HG03196 (cell line): ENCODE measurements around the gene STAT1.
A peak's percentile ranks its signal among the peaks of the same experiment; 100 is the strongest.

Experiments
- ATAC-seq: cut with Tn5 transposase; IDR thresholded peaks from one replicate; pipeline ENCODE4 v1.9.1; 2021; ENCODE audit not compliant: unreplicated experiment

STAT1 gene

GRCh38 chr2:191013932-191014652 is at the start of gene STAT1:
Gene STAT1, minus strand, starts transcription at chr2:191014171. Its CDS starts 4,168 bp downstream, at chr2:191010003.
- peak; percentile 84 for ATAC-seq

- ATAC-seq: no peak
Measured at GRCh38 chr2:191063584-191063983, 49.6 kb upstream of the STAT1 start.

GRCh38 chr2:191061381-191061980 is 47.5 kb upstream of the STAT1 start:
- ATAC-seq: no peak

GRCh38 chr2:191059308-191059707 is 45.3 kb upstream of the STAT1 start:
- ATAC-seq: no peak

- no peak for ATAC-seq
Measured at GRCh38 chr2:191056228-191056627, 42.3 kb upstream of the STAT1 start.

DNA sequence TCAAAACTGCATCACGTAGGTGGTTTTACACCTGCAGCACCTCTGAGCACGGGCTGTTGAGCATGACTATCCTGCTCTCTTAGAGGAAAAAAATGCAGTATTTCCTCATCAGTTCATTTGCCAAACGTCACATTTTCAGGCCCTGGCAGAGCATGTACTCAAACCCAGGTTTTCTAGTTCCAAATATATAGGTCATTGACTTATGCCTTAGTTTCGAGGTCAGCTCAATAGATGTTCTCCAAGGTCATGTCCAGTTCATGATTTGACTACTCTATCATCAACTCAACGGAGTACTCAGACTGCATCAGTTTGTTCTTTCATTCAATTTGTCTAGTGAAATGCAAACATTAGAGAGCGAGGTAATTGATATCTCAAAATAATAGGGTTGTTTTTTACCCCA is 39.3 kb upstream of the STAT1 start:
- no peak for ATAC-seq

- ATAC-seq: no peak
Measured at GRCh38 chr2:191051825-191052778, 38.1 kb upstream of the STAT1 start.

DNA sequence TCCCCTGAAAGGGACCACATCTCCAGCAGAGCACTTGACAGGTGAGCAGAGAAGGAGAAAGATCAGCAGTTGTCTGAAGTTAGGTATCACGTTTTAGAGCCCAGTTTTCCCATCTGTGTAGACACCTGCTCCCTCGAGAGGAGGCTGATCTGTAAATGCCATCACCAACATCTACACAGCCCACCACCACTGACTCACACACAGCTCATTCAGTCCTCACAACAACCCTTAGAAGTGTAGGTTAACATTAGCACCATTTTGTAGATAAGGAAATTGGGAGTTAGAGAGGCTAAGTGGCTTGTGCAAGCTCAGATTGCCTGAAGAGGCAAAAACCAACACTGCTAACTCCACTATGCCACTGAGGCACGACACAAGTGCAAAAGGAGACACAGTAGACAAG is 37.2 kb upstream of the STAT1 start:
- no peak for ATAC-seq

DNA sequence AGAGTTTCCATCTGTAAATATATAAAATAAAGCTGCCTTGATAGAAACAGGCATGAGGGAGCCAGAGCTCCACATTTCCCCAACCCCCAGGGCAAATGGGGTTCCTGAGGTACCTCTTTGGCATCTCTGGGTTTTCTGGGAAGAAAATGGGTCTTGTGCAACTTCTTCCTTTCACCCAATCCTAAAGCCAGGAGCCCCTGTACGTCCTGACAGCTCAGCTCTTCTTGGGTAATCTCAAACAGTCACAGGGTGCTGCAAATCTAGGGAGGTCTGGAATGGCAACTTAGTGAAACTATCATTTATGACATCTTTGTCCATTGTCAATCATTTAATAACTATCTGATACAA is 36.6 kb upstream of the STAT1 start:
- ATAC-seq: no peak

DNA sequence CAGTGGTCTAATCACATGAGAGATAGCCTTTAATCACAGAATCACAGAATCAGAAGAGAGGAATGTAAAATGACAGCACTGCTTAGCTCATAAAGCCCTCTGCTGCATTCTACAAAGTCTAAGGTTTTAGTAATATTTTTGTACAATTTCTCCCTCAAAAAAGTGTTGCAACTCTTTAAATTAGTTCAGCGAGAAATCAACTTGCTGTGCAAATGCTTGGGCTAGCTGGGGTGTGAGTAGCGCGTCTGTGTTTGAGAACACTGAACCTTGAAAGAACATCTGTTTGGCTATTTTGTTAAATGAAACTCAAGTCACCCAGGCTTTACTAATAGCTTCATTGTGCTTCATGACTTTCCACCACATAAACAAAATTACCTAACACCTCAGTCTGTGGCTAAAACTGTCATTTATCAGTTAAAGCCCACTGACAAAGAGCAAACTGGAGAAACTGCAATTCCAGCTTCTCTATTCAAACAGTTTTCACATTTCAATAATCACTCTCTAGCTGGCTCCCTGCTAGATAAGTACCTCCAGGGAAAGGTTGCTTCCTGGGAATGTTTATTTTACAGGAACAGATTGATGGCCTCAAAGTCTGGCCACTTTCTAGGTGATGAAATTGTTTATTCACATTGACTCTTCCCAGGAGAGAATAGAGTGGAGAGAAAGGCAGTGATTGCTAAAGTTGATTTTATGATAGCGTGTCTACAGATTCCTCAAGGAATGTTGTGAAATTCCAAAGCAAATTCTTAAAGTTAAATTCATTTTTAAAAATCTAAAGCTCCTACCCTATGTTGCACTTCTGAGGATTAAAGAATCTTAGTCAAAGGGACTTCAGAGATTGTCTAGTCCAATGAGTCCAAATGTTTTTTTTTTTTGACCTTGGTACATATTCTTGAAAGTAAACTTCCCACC is 36.0 kb upstream of the STAT1 start:
- peak; percentile 68 for ATAC-seq

DNA sequence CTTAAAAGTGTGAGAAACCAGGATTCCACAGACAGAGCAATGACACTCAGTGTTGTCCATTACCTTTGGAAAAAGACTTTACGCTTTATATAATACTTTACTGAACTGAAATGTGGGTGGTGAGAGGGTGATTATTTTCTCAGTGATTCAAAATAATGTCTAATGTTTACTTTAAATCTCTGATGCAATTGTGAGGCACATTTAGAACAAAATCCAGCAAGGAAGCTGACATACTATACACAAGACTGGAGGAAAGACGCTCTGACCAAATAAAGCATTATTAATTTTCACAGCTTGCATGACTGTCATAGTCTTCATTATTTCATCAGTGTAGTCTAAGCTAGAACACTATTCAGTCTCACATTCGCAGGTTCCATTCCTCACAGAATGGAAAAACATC is 34.1 kb upstream of the STAT1 start:
- ATAC-seq: no peak

DNA sequence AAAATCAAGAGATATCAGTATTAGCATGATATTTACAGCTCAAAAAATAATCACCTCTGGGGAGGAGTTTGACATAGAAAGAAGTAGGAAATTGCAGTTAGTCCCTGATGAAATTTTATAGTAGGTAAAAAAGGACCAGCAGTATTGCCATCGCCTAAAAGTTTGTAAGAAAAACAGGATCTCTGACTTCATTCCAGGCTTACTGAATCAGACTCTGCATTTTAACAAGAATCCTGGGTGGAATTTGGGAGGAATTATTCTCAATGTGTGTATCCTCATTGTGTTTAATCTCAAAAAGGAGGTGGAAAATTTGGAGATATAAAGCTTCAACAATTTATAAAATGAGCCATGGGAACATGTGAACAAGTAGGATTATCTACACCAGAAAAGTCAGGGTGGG is 31.2 kb upstream of the STAT1 start:
- ATAC-seq: no peak

- ATAC-seq: no peak
Measured at GRCh38 chr2:191043438-191043837, 29.5 kb upstream of the STAT1 start.

DNA sequence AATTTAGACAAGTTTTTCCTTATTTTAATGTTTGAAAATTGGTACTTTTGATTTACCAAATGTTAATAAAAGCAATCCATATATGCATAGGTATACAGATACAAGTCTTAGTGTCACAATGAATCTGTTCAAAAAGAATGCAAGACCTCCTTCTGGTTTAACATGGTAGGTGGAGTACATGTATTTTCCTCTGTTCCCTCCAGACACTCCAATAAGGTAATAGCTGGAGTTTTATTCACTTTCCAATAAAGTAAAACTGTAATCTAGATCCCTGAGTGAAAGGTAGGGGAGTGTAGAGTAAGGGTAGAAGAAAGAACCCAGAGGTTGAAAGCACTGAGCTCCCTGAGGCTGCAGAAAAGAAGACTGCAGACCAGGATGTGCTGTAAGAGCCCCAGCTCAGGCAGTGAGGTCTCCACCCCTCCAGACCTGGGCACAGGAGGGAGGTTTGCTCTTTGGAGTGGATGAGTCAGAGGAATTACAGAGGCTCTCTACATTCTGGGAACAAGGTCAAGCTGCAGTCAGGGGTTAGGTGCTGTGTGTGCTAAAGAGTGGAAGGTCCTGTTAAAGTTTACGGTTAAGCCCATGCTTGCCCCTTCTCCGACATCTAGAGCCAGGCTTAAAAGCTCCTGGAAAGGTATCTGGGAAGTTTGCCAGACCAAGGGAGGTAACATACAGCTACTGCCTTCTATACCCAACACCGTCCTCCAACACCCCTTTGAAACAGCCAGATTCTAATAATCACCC is 27.6 kb upstream of the STAT1 start:
- ATAC-seq: no peak

GRCh38 chr2:191039616-191040015 is 25.6 kb upstream of the STAT1 start:
- no peak for ATAC-seq

GRCh38 chr2:191038741-191039140 is 24.8 kb upstream of the STAT1 start:
- ATAC-seq: no peak

GRCh38 chr2:191038241-191038725 is 24.3 kb upstream of the STAT1 start:
- ATAC-seq: no peak

GRCh38 chr2:191037351-191037750 is 23.4 kb upstream of the STAT1 start:
- ATAC-seq: no peak

GRCh38 chr2:191036363-191036762 is 22.4 kb upstream of the STAT1 start:
- ATAC-seq: no peak
